Astrocyte (in vitro differentiated cells and primary cell): ENCODE data around the gene FAR1. TPM values are rescaled to one million over a fixed set of nuclear protein-coding genes. Genes with fewer than 3 reads are reported as not detected.

Experiments used
- DNase-seq: peaks from one replicate; pipeline ENCODE4 v3.0.0-alpha.2; 2010; ENCODE audit warnings: low read depth
- FAIRE-seq: peaks from 2 replicates; lab custom pipeline; 2011; peaks lifted over from hg19 to GRCh38; lab: Jason Lieb, UNC
- H2AFZ ChIP-seq: 2 replicates; pipeline ENCODE4 v1.6.0; 2012; ENCODE audit warnings: low read depth, low read length, inconsistent platforms
- H3K27ac ChIP-seq: 2 replicates; pipeline ENCODE4 v1.5.1; 2011; ENCODE audit warnings: low read depth, low read length, inconsistent platforms
- H3K27me3 ChIP-seq: 2 replicates; pipeline ENCODE4 v1.6.0; 2011; ENCODE audit warnings: low read length, inconsistent platforms; ENCODE audit not compliant: insufficient read depth
- H3K36me3 ChIP-seq: 2 replicates; pipeline ENCODE4 v1.5.1; 2011; ENCODE audit warnings: low read length, inconsistent platforms; ENCODE audit not compliant: insufficient read depth
- H3K4me1 ChIP-seq: 2 replicates; pipeline ENCODE4 v1.5.1; 2011; ENCODE audit warnings: low read length, inconsistent platforms; ENCODE audit not compliant: insufficient read depth
- H3K4me2 ChIP-seq: 2 replicates; pipeline ENCODE4 v1.6.0; 2012; ENCODE audit warnings: low read length, inconsistent platforms
- H3K4me3 ChIP-seq: 2 replicates; pipeline ENCODE4 v1.5.1; 2011; ENCODE audit warnings: low read depth, mild to moderate bottlenecking, low read length, inconsistent platforms; ENCODE audit not compliant: insufficient read depth
- H3K79me2 ChIP-seq: 2 replicates; pipeline ENCODE4 v1.6.0; 2012; ENCODE audit warnings: mild to moderate bottlenecking, low read length, inconsistent platforms; ENCODE audit not compliant: insufficient read depth
- H3K9ac ChIP-seq: 2 replicates; pipeline ENCODE4 v1.6.0; 2012; ENCODE audit warnings: mild to moderate bottlenecking, low read length, inconsistent platforms
- H3K9me3 ChIP-seq: 2 replicates; pipeline ENCODE4 v1.5.1; 2012; ENCODE audit warnings: low read depth, mild to moderate bottlenecking, low read length, inconsistent platforms; ENCODE audit not compliant: insufficient read depth
- H4K20me1 ChIP-seq: 2 replicates; pipeline ENCODE4 v1.6.0; 2012; ENCODE audit warnings: low read length, inconsistent platforms; ENCODE audit not compliant: insufficient read depth
- H3K27ac Mint-ChIP-seq: one replicate; pipeline ENCODE4 v1.8.0; 2021; ENCODE audit warnings: mild to moderate bottlenecking, mixed read lengths; ENCODE audit not compliant: unreplicated experiment
- H3K27me3 Mint-ChIP-seq: one replicate; pipeline ENCODE4 v1.8.0; 2021; ENCODE audit warnings: low read depth, mixed read lengths; ENCODE audit not compliant: unreplicated experiment
- H3K36me3 Mint-ChIP-seq: one replicate; pipeline ENCODE4 v1.8.0; 2021; ENCODE audit warnings: low read depth, mixed read lengths; ENCODE audit not compliant: unreplicated experiment
- H3K4me1 Mint-ChIP-seq: one replicate; pipeline ENCODE4 v1.8.0; 2021; ENCODE audit warnings: low read depth, mixed read lengths; ENCODE audit not compliant: unreplicated experiment
- H3K4me3 Mint-ChIP-seq: one replicate; pipeline ENCODE4 v1.8.0; 2021; ENCODE audit warnings: mild to moderate bottlenecking, moderate library complexity, mixed read lengths; ENCODE audit not compliant: unreplicated experiment
- H3K9me3 Mint-ChIP-seq: one replicate; pipeline ENCODE4 v1.8.0; 2021; ENCODE audit warnings: mild to moderate bottlenecking, mixed read lengths; ENCODE audit not compliant: unreplicated experiment
- EZH2 ChIP-seq: IDR thresholded peaks from 2 replicates; pipeline ENCODE4 v1.6.1; 2012; ENCODE audit warnings: mild to moderate bottlenecking, low read length, inconsistent platforms; ENCODE audit not compliant: insufficient read depth
- total RNA-seq: library from RNA; stranded (reverse); gene quantifications from 2 replicates; pipeline ENCODE4 v1.2.1, GENCODE V29; 2021
- TF ChIP-seq, protein P1 (sequence below): IDR thresholded peaks from 2 replicates; pipeline ENCODE4 v1.5.1; 2011; ENCODE audit warnings: low read depth, mild to moderate bottlenecking, inconsistent platforms, low read length, moderate library complexity; ENCODE audit not compliant: insufficient read depth

The FAR1 gene
- total RNA-seq, 1 donor from 2014 or later: 100 TPM

DNA sequence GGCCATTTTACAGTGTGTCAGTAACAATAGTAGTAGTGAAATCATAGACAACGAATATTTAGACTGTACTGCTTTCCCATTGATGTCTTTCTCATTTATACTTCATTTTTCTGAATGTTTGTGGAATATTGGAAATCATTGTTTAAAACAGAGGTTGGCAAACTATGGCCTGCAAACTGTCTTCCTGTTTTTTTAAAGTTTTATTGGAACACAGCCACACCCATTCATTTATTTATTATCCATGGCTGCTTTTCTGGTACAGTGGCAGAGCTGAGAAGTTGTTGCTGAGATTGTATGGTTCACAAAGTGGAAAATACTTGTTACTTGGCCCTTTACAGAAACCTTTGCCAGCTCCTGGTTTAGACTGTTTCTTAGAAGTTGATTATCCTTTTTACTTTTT is 13.7 kb downstream of the FAR1 start:
- H3K36me3 Mint-ChIP-seq: no peaks in the 10 kb centered on the region
- Histone ChIP-seq H3K27ac (no peak overlapping the region), H4K20me1 (peaks cover 94% of the 10 kb centered on the region), H3K79me2 (peaks cover 100% of the 10 kb centered on the region), H3K4me2 (no peak overlapping the region), H3K9ac (no peak overlapping the region), H3K27me3 (no peaks in the 10 kb centered on the region), H3K4me1 (no peaks in the 10 kb centered on the region), H2AFZ (no peak overlapping the region), H3K9me3 (no peaks in the 10 kb centered on the region), H3K4me3 (no peak overlapping the region), H3K36me3 (no peaks in the 10 kb centered on the region)
- H3K4me1 Mint-ChIP-seq: peaks cover 28% of the 10 kb centered on the region
- H3K9me3 Mint-ChIP-seq: no peaks in the 10 kb centered on the region
- no peaks in the 10 kb centered on the region for H3K27me3 Mint-ChIP-seq
- no peak for TF ChIP-seq EZH2
- TF ChIP-seq, protein P1, sequence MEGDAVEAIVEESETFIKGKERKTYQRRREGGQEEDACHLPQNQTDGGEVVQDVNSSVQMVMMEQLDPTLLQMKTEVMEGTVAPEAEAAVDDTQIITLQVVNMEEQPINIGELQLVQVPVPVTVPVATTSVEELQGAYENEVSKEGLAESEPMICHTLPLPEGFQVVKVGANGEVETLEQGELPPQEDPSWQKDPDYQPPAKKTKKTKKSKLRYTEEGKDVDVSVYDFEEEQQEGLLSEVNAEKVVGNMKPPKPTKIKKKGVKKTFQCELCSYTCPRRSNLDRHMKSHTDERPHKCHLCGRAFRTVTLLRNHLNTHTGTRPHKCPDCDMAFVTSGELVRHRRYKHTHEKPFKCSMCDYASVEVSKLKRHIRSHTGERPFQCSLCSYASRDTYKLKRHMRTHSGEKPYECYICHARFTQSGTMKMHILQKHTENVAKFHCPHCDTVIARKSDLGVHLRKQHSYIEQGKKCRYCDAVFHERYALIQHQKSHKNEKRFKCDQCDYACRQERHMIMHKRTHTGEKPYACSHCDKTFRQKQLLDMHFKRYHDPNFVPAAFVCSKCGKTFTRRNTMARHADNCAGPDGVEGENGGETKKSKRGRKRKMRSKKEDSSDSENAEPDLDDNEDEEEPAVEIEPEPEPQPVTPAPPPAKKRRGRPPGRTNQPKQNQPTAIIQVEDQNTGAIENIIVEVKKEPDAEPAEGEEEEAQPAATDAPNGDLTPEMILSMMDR: no peak
- FAIRE-seq (no peak), DNase-seq (no peak)
- no peak overlapping the region for H3K27ac Mint-ChIP-seq
- no peak overlapping the region for H3K4me3 Mint-ChIP-seq

DNA sequence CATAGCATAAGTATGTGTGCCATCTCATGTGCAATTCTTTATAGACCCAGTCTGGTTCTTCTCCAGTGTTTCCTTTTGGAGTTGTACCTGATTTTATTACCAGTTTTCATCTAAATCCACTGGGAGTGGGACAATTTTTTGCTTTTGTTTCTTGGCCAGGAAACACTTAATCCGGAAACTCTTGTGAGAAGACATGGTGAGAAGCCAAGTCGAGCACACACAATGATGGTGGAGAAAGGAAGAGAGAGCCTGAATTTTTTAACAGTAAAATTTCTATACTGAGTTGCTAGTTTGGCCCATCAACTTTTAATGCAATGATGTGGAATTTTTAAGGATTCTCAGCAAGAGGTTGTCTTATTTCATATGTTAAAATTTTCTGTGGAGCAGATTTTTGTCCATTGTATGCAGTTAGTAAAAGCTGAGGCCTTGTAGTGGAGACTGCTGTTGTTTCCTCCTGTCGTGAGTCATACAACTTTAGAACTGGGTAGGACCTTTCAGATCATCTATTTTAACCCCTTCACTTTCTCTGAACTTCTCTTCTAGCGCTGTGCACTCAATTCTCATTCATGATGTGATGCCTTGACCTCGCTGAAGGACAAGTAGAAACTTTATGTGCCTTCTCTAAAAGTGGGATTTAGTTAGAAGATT is 17.1 kb downstream of the FAR1 start:
- H3K4me1 ChIP-seq: no peaks in the 10 kb centered on the region
- FAIRE-seq: no peak
- H3K27ac Mint-ChIP-seq: no peak overlapping the region
- no peaks in the 10 kb centered on the region for H3K36me3 ChIP-seq
- H3K27ac ChIP-seq: no peak overlapping the region
- no peaks in the 10 kb centered on the region for H3K27me3 Mint-ChIP-seq
- peak; percentile 24 for DNase-seq
- no peak overlapping the region for H3K4me2 ChIP-seq
- no peak overlapping the region for H3K4me3 ChIP-seq
- H3K36me3 Mint-ChIP-seq: peaks cover 2% of the 10 kb centered on the region
- peaks cover 96% of the 10 kb centered on the region for H3K79me2 ChIP-seq
- TF ChIP-seq, protein P1: no peak
- H3K4me3 Mint-ChIP-seq: no peak overlapping the region
- no peak overlapping the region for H3K9ac ChIP-seq
- H3K9me3 Mint-ChIP-seq: peaks cover 2% of the 10 kb centered on the region
- H4K20me1 ChIP-seq: peaks cover 78% of the 10 kb centered on the region
- no peaks in the 10 kb centered on the region for H3K27me3 ChIP-seq
- H3K9me3 ChIP-seq: no peaks in the 10 kb centered on the region
- H3K4me1 Mint-ChIP-seq: peaks cover 24% of the 10 kb centered on the region
- H2AFZ ChIP-seq: no peak overlapping the region

DNA sequence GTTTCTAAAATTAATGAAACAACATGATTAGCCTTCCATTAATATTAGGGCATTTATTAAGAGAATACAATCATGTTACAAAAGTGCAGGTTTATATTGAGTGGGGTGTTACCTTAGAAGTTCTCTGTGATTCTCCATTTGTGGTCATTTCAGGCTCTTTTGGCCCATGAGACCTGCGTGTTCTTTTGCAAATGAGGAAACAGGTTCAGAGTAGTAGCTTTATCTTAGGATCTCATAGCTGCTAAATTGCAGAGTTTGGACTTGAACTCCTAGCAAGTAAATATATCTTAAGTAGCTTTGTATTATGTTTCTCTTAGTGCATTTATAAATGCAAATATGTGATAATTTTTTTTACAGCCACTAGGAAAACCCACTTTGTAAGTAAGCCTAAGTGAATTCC is 18.3 kb downstream of the FAR1 start:
- DNase-seq (no peak), FAIRE-seq (no peak)
- H3K9me3 ChIP-seq: no peaks in the 10 kb centered on the region
- H3K4me3 ChIP-seq: no peak overlapping the region
- peaks cover 76% of the 10 kb centered on the region for H4K20me1 ChIP-seq
- H3K9ac ChIP-seq: no peak overlapping the region
- H2AFZ ChIP-seq: no peak overlapping the region
- H3K27me3 ChIP-seq: no peaks in the 10 kb centered on the region
- H3K27ac ChIP-seq: no peak overlapping the region
- Mint-ChIP-seq H3K36me3 (peaks cover 4% of the 10 kb centered on the region), H3K9me3 (peaks cover 2% of the 10 kb centered on the region), H3K27ac (no peak overlapping the region), H3K27me3 (no peaks in the 10 kb centered on the region), H3K4me1 (peaks cover 24% of the 10 kb centered on the region), H3K4me3 (no peak overlapping the region)
- H3K79me2 ChIP-seq: peaks cover 96% of the 10 kb centered on the region
- no peaks in the 10 kb centered on the region for H3K36me3 ChIP-seq
- H3K4me2 ChIP-seq: no peak overlapping the region
- H3K4me1 ChIP-seq: no peaks in the 10 kb centered on the region
- no peak for TF ChIP-seq EZH2
- TF ChIP-seq, protein P1: no peak
